ENCODE data around the gene GSTM4.

Gene GSTM4

DNA sequence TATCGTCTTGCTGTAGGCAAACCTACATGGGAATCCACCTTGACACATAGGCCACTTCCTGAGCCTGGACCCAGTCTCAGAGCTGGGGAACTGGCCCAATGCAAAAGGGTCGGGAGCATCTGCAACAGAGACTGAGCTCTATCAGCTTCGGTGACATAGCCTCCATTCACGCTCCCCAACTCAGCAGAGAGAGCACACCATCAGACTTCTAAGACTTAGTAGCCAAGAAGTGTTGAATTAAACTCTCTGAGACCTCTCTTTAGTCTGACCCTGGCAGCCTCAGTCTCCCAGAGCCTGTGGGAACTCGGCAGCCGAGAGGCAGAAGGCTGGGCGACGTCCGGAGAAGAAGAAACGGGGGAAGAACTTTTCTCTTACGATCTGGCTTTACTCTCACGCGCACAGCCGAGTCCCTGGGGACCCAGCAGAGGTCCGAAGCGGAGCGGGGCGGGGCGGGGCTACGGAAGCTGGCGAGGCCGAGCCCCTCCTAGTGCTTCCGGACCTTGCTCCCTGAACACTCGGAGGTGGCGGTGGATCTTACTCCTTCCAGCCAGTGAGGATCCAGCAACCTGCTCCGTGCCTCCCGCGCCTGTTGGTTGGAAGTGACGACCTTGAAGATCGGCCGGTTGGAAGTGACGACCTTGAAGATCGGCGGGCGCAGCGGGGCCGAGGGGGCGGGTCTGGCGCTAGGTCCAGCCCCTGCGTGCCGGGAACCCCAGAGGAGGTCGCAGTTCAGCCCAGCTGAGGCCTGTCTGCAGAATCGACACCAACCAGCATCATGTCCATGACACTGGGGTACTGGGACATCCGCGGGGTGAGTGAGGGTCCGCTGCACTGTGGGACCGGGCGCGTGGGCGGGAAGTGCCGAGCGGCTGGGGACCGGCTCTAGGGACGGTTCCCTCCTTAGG is at the start of gene GSTM4:
TSS of gene GSTM4 (plus strand) at position 485 of the 905 bp plus-strand sequence. CDS start at position 776, 291 bp downstream.
- DNase-seq, result peak; percentile 58 to 79 (median 76)

DNA sequence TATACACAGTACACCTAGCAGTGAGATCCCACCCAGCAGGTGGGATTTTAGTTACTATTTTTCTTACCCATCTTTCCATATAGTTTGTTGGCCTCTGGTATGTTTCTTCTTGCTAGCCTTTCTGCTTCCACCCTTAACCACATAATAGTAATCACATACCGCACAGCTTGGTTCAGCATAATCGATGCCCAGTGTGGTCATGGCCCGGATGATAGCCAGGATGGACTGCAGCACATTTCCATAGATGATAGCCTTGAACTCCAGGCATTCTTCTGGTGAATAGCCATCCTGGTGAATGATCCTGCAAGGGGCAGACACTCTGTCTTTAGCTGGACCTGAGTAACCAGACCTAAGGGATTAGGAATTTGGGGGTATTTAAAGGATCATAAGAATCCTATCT is 46.0 kb upstream of the GSTM4 start:
- DNase-seq, result no peak

DNA sequence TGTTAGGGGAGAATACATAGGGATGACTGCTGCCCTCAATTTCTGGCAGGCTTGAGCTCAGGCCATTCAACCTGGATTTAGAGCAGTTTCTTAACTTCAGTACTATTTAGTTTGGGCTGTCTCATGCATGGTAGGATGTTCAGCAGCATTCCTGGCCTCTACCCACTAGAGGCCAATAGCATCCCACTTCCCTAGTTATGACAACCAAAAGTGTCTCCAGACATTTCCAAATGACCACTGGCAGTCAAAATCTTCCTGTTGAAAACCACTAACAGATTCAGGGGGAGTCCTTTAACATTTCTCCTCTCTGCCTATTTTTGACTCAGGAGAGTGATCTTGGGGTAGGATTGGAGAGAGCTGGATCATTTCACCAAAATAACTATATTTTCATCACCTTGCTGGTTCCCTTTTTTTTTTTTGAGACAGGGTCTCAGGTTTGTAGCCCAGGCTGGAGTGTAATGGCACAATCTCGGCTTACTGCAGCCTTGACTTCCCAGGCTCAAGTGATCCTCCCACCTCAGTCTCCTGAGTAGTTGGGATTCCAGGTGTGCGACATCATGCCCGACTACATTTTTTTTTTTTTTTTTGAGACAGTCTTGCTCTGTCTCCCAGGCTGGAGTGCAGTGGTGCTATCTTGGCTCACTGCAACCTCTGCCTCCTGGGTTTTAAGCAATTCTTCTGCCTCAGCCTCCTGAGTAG is 45.1 kb upstream of the GSTM4 start:
- no peak for DNase-seq

DNA sequence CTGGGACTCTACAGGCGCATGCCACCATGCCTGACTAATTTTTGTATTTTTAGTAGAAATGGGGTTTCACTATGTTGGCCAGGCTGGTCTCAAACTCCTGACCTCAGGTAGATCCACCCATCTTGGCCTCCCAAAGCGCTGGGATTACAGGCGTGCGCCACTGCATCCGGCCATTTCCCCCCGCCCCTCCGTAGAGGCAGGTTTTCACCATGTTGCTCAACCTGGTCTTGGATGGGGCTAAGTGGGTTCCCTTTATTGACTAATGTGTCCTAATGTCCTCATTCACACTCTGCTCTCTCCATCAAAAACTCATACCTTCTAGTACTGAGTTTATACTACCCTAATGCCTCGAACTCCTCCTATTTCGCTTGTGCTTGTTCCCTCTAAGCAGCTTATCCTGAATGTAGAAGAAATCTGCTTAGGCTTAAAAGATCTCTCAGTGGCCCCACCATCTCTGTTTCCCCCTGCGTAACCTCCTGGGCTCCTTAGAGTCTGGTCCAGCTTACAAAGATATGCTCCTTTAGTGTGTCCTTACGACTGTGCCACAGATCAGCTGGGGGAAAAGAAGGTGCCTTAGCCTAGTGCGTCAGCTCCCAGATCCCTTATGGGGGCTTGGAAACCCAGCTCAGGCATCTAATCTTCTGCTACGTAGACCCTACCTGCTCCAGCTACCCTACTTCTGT is 44.5 kb upstream of the GSTM4 start:
- no peak for DNase-seq

DNA sequence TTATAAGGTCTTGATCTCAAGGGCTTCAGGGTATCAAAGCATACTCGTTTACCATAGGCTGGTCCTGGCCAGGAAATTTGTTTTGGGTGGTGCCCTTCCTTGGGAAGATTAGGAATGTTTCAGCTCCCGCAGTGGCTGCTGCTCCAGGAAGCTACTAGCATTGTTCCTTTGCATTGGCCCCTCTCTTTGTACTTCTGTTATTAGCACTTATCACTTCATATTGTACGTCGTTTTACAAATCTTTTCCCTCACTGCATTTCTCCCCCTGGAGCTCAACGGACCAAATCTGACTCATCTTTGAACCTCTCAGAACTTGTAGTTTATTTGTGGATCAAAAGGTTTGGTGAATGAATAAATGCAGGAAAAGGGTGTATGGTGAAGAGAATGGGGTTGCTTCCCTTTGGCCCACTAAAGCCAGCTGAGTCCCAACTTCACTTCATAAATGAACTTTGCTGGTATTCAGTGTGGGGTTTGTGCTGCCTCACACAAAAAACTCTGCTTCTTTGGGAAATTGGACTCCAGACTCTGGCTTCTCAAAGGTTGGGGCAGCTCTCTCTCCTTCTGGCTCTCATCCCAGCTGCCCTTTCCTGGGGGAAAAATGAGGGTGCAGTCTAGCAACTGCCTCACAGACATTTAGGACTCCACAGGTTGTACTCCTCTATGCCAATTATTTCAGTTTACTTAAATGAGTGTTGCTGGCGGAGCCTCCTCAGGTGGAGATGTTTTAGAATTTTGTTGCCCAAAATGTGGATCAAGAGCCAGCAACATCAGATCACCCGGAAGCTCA is 42.3 kb upstream of the GSTM4 start:
- no peak for DNase-seq

DNA sequence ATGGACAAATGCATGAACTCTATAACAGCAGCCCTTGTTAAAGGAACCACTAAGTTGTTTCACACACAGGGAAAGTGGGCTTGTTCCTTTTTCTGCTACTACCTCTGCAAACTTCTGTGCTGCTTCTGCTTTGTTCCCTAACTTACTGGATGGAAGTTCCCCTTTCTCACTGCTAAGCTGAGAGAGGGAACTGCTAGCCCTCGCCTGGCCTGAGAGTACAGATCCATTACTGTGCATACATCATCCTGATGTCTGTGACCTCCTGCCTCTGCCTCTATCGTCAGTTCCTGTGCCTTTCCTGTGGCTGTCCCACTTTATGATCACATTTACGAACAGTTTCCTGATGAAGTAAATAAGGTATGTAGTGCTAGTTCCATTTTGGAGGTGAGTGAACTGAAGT is 40.0 kb upstream of the GSTM4 start:
- DNase-seq, result no peak

DNA sequence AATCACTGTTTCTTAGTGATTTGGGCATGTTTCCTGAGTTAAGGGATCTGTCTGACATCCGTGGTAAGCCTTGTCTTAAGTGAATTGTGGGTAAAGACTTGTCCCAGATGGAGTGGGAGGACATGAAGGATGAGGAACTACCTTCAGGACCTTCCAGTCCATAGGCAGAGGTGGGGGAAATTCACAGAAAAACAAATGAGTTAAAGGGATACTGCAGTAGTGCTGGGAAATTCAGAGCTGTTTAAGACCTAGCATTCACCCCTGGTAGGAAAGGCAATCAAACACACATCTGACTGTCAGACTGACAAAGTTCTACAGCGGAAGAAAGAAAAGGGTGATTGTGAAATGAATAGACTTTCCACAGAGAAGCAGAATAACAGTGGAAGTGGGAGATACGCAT is 39.5 kb upstream of the GSTM4 start:
- no peak for DNase-seq

DNA sequence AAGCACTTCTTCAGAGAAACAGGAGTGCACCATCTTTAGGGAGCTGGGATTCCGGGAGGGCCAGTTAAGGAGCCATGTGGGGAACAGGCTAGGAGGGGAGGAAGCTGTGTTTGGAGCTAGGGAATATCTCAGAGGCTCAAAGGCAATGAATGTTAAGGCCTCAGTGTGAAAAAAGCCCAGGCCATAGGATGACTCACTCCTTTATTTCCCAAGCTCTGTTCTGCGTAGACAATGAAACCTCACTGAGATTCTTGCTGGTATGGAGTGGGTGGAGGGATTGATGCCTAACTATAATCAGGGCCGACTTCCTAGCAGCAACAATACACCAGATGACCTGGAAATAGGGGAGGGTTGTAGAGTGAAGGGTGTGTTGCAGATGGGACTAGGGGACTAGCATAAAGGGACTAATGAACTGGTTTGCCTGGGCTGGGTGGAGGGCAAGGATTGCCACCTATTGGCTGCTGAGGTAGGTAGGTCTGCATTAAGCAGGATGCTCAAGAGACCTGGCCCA is 38.6 kb upstream of the GSTM4 start:
- peak in 1 of 3 experiments; percentile 6 for DNase-seq

DNA sequence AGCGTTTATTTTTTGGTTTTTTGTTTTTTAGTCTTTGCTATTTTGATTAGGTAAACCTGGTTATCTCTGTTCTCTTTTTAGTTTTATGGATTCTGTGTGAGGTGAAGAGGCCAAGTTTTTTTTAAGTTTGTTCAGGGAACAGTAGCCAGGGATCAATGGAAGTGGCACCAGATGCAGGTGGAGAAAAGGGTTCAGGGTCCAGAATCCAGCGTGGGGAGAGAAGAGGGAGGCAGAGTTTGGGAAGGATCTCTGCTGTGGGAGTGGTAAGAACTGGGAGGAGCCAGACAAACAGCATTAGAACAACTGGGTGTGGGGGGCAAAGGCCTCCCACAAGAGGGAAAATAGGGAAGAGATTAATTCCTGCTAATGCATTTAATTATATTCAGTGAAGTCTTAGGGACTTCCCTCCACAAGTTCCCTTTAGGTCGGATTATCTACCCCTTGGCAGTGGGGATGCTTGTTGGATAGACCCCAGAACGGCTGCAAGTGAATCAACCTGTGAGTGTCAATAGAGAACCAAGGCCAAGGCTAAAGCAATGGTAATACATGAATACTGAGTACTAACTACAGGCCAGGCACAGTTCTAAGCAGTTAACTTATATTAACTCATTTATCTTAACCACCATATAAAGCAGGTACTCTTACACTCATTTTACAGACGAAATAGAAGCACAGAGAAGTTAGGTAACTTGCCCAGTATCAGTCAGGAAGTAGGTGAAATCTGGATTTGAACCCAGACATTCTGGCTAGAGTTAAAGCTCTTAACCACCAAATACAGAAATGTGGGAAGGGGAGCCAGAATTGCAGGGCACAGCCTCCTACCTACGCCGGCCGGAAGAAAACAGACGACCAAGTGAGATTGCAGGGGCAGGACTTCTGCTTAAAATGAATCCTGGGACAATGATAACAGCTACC is 37.0 kb upstream of the GSTM4 start:
- DNase-seq, result no peak

DNA sequence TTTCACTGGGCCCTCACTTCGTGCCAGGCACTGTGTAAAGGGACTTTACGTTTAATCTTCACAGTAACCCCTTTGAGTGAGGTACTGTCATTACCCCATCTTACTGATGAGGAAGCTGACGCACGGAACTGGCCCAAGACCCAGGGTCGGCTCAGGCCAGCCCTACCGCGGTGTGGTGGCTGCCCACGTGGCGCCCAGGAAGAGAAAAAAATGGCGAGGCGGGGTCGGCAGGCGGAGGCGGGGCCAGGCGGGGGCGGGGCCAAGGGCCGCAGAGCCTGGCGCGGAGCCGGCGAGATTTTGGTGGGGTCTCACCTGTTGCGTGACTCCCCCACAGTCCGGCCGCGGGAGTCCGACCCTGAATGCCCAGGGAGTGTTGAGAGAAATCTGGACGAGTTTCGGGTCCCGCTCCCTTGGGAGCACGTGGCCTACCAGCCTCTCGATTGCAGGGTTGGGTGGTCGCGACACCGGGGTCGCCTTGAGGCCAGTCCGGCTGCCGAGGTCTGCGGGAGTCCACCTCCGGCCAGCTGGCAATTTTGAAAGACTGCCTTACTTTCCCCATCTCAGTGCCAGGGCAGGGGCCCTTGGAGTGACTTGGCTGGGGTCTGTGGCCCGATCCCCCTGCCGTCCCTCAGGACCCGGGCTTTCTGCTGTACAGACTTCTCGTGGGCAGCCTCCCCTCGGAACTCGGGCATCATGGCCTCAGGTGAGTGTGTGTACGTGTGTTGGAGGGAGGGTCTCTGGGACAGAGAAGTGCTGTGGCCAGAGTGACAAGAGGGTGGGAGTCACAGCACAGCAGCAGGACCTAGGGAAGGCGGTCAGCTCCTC is 36.1 kb upstream of the GSTM4 start, which contains the start of the genes AMPD2 and GNAT2:
TSS of gene AMPD2 (plus strand) at position 262 of the 825 bp plus-strand sequence. CDS start 1,339 bp downstream, outside the sequence.
TSS of gene GNAT2 (minus strand) at position 41 of the 825 bp plus-strand sequence. CDS start 6,746 bp downstream, outside the sequence.
- peak; percentile 58 to 73 (median 71) for DNase-seq

DNA sequence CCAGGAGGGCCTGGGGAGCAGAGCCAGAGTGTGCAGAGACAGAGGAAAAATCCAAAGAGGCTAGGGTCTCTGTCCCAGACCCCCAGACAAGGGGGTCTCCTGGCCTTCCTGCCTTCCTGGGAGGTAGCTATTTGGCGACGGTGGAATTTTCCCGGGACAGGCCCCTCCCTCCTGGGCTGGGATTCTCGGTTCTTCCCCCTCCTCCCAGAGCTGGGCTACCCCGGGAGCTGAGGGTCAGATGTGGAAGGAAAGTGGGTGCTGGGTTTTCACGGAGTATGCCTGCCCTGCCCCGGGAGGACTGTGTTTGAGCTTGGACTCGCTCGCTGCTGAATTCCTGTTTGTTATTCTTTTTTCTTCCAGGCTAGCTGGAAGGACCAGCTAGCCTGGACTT is 35.5 kb upstream of the GSTM4 start:
- peak in 2 of 3 experiments; percentile 10 to 58 for DNase-seq

DNA sequence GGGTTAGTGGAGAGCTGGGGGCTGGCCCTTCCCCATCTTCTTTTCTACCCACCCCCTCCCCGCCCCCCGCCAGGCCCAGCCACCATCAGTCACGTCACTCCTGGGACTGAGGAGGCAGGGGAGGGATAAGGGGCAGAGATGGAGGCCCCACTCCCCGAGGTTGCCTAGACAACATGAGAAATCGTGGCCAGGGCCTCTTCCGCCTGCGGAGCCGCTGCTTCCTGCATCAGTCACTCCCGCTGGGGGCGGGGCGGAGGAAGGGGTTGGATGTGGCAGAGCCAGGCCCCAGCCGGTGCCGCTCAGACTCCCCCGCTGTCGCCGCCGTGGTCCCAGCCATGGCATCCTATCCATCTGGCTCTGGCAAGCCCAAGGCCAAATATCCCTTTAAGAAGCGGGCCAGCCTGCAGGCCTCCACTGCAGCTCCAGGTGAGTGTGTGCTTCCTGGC is 35.0 kb upstream of the GSTM4 start:
- peak; percentile 86 to 94 (median 89) for DNase-seq

DNA sequence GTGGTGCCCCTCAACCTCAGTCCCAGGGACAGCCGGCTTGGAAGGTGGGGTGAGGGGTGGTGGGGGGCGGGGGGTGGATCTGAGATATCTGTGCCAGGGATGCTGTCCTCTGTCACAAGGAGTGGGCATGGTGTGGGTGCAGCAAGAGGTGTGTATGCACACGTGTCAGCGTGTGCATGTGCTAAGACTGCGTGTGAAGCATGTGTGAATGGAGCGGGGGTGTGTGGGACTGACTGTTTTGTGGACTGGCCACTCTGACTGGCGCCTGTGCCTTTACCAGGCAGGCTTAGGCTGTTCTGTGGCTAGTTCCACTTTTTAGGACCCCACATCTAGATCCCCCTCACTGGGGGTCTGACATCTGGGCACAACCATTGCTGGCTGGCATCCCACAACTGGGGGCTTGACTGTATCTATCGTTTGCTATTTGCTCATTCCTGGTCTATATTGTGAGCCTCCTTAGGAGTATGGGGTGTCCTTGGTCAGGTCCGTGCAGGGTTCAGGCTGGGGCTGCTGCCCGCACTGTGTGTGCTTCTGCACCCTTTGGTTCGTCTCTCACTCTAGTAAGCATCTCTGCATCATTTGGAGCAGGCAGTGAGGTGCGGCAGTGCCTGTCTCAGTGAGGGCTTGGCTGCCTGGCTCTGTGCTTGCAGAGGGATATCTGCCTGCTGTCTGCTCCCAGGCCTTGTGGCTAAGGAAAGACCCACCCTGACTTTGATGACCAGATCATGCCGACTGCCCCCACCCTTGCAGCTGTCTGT is 34.3 kb upstream of the GSTM4 start:
- DNase-seq, result no peak

DNA sequence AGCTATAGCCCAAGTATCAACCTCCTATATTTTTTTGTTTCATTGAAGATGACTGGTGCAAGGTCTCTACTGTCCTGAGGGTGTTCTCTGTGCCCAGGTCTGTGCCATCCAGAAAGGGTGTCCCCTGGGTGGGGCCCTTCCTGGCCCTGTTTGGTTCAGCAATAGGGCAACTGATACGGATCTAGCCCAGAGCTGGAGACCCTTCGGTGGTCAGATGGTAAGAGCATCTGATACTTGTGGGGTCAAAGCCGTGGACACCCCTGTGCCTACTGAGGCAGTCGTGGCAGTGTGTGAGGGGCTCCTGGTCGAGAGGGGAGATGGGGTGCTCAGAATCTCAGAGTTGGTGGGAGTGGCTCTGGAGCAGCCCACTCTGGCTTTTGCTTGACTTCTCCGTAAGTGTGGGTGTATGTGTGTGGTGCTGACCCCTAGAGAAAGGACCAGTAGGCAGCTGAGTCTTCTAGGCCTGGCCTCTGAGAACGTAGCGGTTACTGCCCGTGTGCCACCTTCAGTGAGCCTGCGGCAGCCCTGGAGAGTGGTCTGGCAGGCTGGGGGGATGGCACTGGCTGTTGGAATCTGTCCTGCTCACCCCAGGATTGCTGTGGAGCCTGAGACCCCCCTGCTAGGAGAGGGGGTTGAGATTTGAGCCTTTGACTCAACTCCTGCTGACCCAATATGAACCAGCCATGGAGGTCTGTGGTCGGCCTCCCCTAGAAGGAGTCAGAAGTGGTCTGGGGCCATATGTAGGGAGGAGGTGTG is 33.6 kb upstream of the GSTM4 start:
- no peak for DNase-seq

DNA sequence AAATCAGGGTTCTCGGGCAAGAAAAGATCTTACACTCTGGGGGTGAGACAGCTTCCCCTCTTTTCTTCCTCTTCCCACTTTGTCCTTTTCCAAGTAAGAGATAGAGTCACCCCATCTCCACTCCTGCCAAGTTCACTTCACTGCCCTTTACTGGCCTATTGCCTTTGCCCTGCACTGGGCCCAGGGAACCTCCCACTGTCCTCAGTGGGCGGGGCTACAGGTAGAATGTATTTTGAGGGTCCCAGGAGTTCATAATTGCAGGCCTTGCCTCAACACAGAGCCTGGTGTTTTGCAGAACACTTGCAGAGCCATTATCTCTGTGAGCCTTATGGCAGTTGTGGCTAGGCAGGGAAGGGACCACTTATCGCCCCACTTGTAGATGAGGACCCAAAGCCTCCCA is 33.0 kb upstream of the GSTM4 start:
- DNase-seq, result no peak

DNA sequence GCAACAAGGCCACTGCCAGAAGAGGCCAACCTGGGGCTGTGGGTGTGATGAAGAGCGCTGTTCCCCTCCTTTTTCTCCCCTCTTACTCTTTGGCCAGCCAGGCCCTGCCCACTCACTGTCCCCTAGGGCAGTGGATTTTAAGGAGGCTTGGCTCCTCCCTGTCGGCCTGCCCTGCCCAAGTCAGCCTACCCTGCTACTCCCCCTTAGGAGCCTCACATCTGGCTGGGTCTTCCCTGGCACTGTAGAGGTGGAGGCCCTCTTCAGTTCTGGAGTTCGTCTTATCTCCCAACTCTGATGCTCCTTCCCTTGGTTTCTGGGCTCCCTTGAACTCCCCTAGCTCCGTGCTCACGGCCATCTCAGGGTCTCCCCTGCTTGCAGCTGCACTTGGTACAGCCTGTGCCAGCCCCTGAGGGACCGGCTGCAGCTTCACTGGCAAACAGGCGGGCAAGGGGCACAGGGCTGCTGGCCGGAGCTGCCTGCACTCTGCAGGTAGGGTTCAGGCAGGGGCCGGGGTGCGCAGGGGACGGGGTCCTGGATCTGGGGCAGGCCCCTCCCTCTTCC is 32.2 kb upstream of the GSTM4 start:
- DNase-seq, result peak in 2 of 3 experiments; percentile 21 to 50

DNA sequence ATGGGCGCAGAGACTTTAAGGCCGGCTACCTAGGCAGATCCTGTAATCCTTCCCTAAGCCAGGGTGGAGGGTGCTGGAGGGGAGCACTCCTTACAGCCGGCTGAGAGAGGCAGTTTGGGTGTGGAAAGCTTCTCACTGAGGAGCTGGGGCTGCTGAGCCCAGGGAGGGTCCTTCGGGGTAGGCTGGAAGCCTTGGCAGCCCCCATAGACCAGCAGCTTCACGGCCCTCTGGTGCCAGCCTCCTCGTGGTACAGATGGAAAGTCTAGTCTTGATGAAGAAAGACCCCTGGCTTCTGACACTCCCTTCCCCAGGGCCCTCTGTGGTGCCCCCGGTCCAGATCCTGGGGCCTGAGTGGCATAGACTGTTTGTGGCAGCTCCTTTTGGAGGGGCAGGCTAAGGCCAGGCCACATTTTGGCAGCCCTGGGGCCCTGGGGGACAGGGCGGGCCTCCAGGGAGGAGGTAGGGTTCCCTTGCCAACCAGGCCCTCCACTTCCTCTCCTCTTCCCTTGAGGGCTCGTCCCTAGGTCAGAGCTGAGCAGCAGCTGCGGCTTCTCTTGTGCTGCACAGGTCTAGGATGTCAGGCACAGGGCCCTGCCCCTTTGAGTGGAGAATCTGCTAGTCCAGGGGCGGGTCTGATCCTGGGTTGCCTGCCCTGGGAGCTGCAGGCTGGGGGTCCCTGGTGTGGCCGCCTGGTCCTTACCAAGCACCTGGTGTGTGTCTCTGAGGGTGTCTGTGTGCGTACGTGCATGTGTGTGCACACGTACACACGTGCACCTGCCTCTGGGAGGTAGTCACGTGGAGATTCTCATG is 31.5 kb upstream of the GSTM4 start:
- DNase-seq, result peak; percentile 51 to 89 (median 72)
